RWPE2 (cell line): Measurements from ENCODE around the gene KREMEN1.

ENCODE experiments used
- ATAC-seq: fragments of 200-7000 bp; cut with Tn5 transposase; 3 replicates; pipeline ENCODE4 v1.9.1; 2021; ENCODE audit warnings: low read depth
- DNase-seq: peaks from one replicate; pipeline ENCODE4 v3.0.0-alpha.2; 2020; ENCODE audit warnings: low spot score
- H3K27ac ChIP-seq: fragments of 450-650 bp; 2 replicates; pipeline ENCODE4 v1.5.1; 2017; ENCODE audit warnings: mild to moderate bottlenecking; ENCODE audit not compliant: poor library complexity, severe bottlenecking
- H3K27me3 ChIP-seq: fragments of 250-450 bp; sonication (Bioruptor Pico); 2 replicates; pipeline ENCODE4 v1.5.1; 2021; ENCODE audit warnings: mild to moderate bottlenecking, moderate library complexity; ENCODE audit not compliant: insufficient read depth, poor library complexity, severe bottlenecking
- H3K36me3 ChIP-seq: fragments of 250-450 bp; sonication (Bioruptor Pico); 2 replicates; pipeline ENCODE4 v1.5.1; 2020; ENCODE audit warnings: low read depth, mild to moderate bottlenecking, moderate library complexity
- H3K4me1 ChIP-seq: fragments of 250-450 bp; sonication (Bioruptor Pico); 2 replicates; pipeline ENCODE4 v1.5.1; 2021; ENCODE audit warnings: mild to moderate bottlenecking, moderate library complexity; ENCODE audit not compliant: insufficient read depth, poor library complexity, severe bottlenecking
- H3K4me3 ChIP-seq: fragments of 250-450 bp; sonication (Bioruptor Pico); 2 replicates; pipeline ENCODE4 v1.5.1; 2021; ENCODE audit warnings: mild to moderate bottlenecking, moderate library complexity; ENCODE audit not compliant: severe bottlenecking
- H3K9me3 ChIP-seq: fragments of 250-450 bp; sonication (Bioruptor Pico); 2 replicates; pipeline ENCODE4 v1.5.1; 2021; ENCODE audit warnings: mild to moderate bottlenecking, moderate library complexity; ENCODE audit not compliant: severe bottlenecking
- CTCF ChIP-seq: fragments of 450-650 bp; IDR thresholded peaks from one replicate; pipeline ENCODE4 v1.5.1; 2017; ENCODE audit warnings: mild to moderate bottlenecking, moderate library complexity; ENCODE audit not compliant: poor library complexity, severe bottlenecking

Gene KREMEN1

GRCh38 chr22:29078036-29078868 lies 5.4 kb downstream of the KREMEN1 start:
- DNase-seq (no peak), ATAC-seq (no peak)
- Histone ChIP-seq H3K4me1 (no peaks in the 10 kb centered on the region), H3K27ac (no peak overlapping the region), H3K4me3 (no peak overlapping the region), H3K9me3 (no peaks in the 10 kb centered on the region), H3K36me3 (no peaks in the 10 kb centered on the region), H3K27me3 (no peaks in the 10 kb centered on the region)
- TF ChIP-seq CTCF: no peak

GRCh38 chr22:29078869-29079207 lies 6.0 kb downstream of the KREMEN1 start:
- Histone ChIP-seq H3K4me1 (no peaks in the 10 kb centered on the region), H3K27ac (no peak overlapping the region)
- ATAC-seq: no peak

GRCh38 chr22:29079218-29079901 lies 6.5 kb downstream of the KREMEN1 start:
- ATAC-seq (no peak), DNase-seq (no peak)
- TF ChIP-seq CTCF: no peak
- Histone ChIP-seq H3K4me3 (no peak overlapping the region), H3K9me3 (no peaks in the 10 kb centered on the region), H3K27me3 (no peaks in the 10 kb centered on the region), H3K27ac (no peak overlapping the region), H3K36me3 (no peaks in the 10 kb centered on the region), H3K4me1 (no peaks in the 10 kb centered on the region)

More at GRCh38 chr22:29078869-29079207, 6.0 kb downstream of the KREMEN1 start:
- no peak for TF ChIP-seq CTCF
- no peak overlapping the region for H3K4me3 ChIP-seq
- H3K9me3 ChIP-seq: no peaks in the 10 kb centered on the region
- H3K36me3 ChIP-seq: no peaks in the 10 kb centered on the region
- no peak for DNase-seq
- no peaks in the 10 kb centered on the region for H3K27me3 ChIP-seq

- Histone ChIP-seq H3K27ac (no peak overlapping the region), H3K36me3 (no peaks in the 10 kb centered on the region), H3K4me1 (no peaks in the 10 kb centered on the region), H3K4me3 (no peak overlapping the region), H3K27me3 (no peaks in the 10 kb centered on the region), H3K9me3 (no peaks in the 10 kb centered on the region)
- ATAC-seq (no peak), DNase-seq (no peak)
- TF ChIP-seq CTCF: no peak
Observed at GRCh38 chr22:29080106-29080975, 7.5 kb downstream of the KREMEN1 start.
